ENCODE results near the gene STARD9.

- TF ChIP-seq, protein P1, sequence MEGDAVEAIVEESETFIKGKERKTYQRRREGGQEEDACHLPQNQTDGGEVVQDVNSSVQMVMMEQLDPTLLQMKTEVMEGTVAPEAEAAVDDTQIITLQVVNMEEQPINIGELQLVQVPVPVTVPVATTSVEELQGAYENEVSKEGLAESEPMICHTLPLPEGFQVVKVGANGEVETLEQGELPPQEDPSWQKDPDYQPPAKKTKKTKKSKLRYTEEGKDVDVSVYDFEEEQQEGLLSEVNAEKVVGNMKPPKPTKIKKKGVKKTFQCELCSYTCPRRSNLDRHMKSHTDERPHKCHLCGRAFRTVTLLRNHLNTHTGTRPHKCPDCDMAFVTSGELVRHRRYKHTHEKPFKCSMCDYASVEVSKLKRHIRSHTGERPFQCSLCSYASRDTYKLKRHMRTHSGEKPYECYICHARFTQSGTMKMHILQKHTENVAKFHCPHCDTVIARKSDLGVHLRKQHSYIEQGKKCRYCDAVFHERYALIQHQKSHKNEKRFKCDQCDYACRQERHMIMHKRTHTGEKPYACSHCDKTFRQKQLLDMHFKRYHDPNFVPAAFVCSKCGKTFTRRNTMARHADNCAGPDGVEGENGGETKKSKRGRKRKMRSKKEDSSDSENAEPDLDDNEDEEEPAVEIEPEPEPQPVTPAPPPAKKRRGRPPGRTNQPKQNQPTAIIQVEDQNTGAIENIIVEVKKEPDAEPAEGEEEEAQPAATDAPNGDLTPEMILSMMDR (conservative IDR thresholded peaks at IDR 0.05; ENCODE audit: low read length), result no peak
- no peak for TF ChIP-seq EZH2phosphoT487 (IDR thresholded peaks at IDR 0.05; ENCODE audit: borderline replicate concordance)
These were observed 137.2 kb downstream of the STARD9 start for GRCh38 chr15:42712584-42712983.
